H1 (cell line): Measurements from ENCODE around the gene AAK1. TPM values are rescaled to one million over a fixed set of nuclear protein-coding genes. Genes with fewer than 3 reads are reported as not detected.

Experiments used
- CTCF ChIA-PET: fragments of 300-600 bp; sonication (Branson Sonifier 250); formaldehyde crosslinking; loops from one replicate; lab custom pipeline; 2021; ENCODE audit not compliant: partially characterized antibody; lab: Charles Lee
- POLR2A ChIA-PET: fragments of 300-600 bp; sonication (Branson Sonifier 250); formaldehyde crosslinking; loops from one replicate; lab custom pipeline; 2021; ENCODE audit warnings: inconsistent platforms; ENCODE audit not compliant: partially characterized antibody; lab: Charles Lee
- DNase-seq, 2 experiments: peaks; one replicate each; pipeline versions ENCODE4 v3.0.0 to v3.0.0-alpha.2; 2010 to 2022; ENCODE audit warnings: low spot score in 2 of 2, low read depth in 1 of 2, mixed read lengths in 1 of 2
- FAIRE-seq: peaks from 2 replicates; lab custom pipeline; 2011; peaks lifted over from hg19 to GRCh38; lab: Jason Lieb, UNC
- H2AFZ ChIP-seq: 2 replicates; pipeline ENCODE4 v1.8.1; 2012; ENCODE audit warnings: low read length, inconsistent platforms
- H2AK5ac ChIP-seq: 2 replicates; pipeline ENCODE4 v1.6.1; 2013; ENCODE audit warnings: low read depth, low read length
- H2BK120ac ChIP-seq: replicated peaks from 2 replicates; pipeline ENCODE3; 2013; ENCODE audit warnings: low read depth, low read length, inconsistent platforms
- H2BK12ac ChIP-seq: 2 replicates; pipeline ENCODE4 v1.6.1; 2013; ENCODE audit warnings: low read depth, low read length
- H2BK15ac ChIP-seq: 2 replicates; pipeline ENCODE4 v1.6.1; 2013; ENCODE audit warnings: low read length
- H2BK20ac ChIP-seq: 2 replicates; pipeline ENCODE4 v1.6.1; 2013; ENCODE audit warnings: low read length
- H2BK5ac ChIP-seq: 2 replicates; pipeline ENCODE4 v1.6.1; 2013; ENCODE audit warnings: low read depth, low read length
- H3K14ac ChIP-seq: 2 replicates; pipeline ENCODE4 v1.6.1; 2013; ENCODE audit warnings: inconsistent platforms; ENCODE audit not compliant: insufficient read length
- H3K18ac ChIP-seq: 2 replicates; pipeline ENCODE4 v1.6.1; 2013; ENCODE audit warnings: low read length; ENCODE audit errors: extremely low read depth
- H3K23ac ChIP-seq: 2 replicates; pipeline ENCODE4 v1.6.1; 2013; ENCODE audit warnings: inconsistent platforms; ENCODE audit not compliant: insufficient read length
- H3K23me2 ChIP-seq: 2 replicates; pipeline ENCODE4 v1.6.1; 2013; ENCODE audit warnings: low read depth, low read length
- H3K27ac ChIP-seq: 2 replicates; pipeline ENCODE4 v1.6.1; 2011; ENCODE audit warnings: low read depth, low read length, inconsistent platforms
- H3K27me3 ChIP-seq, 4 experiments: replicated peaks in 1 of 4; 1 replicate in 1 of 4; 2 replicates in 3 of 4; pipeline versions ENCODE4 v1.6.1 to v1.8.1; 2011 to 2013; ENCODE audit warnings: low read length in 3 of 4, mild to moderate bottlenecking in 3 of 4, inconsistent platforms in 2 of 4, mixed read lengths in 2 of 4, moderate library complexity in 1 of 4; ENCODE audit not compliant: control insufficient read depth in 3 of 4, insufficient read depth in 3 of 4; ENCODE audit errors: extremely low read depth in 1 of 4
- H3K36me3 ChIP-seq, 4 experiments: 2 replicates each; pipeline versions ENCODE4 v1.6.1 to v1.8.1; 2011 to 2013; ENCODE audit warnings: mild to moderate bottlenecking in 4 of 4, low read length in 3 of 4, moderate library complexity in 2 of 4, control low read depth in 1 of 4, inconsistent platforms in 1 of 4; ENCODE audit not compliant: insufficient read depth in 4 of 4, control insufficient read depth in 2 of 4
- H3K4ac ChIP-seq: replicated peaks from 2 replicates; pipeline ENCODE3; 2013; ENCODE audit warnings: low read length, low read depth, mixed read lengths, inconsistent platforms; ENCODE audit not compliant: insufficient read length
- H3K4me1 ChIP-seq, 4 experiments: replicated peaks in 1 of 4; 1 replicate in 1 of 4; 2 replicates in 3 of 4; pipeline versions ENCODE4 v1.6.1 to v1.8.1; 2011 to 2013; ENCODE audit warnings: low read length in 3 of 4, inconsistent platforms in 2 of 4, mixed read lengths in 1 of 4; ENCODE audit not compliant: insufficient read depth in 4 of 4, control insufficient read depth in 3 of 4
- H3K4me2 ChIP-seq, 2 experiments: 2 replicates each; pipeline versions ENCODE4 v1.6.1 to v1.8.1; 2011 to 2013; ENCODE audit warnings: low read depth in 2 of 2, low read length in 2 of 2, control low read depth in 1 of 2, inconsistent platforms in 1 of 2, mild to moderate bottlenecking in 1 of 2; ENCODE audit not compliant: insufficient read depth in 1 of 2
- H3K4me3 ChIP-seq, 4 experiments: fragments of 200-600, 300-600 bp in 1 of 4; sonication (generic), shearing (Covaris generic), sonication (Bioruptor Twin) in 1 of 4; 2 replicates each; pipeline versions ENCODE4 v1.5.1 to v1.8.1; 2011 to 2016; ENCODE audit warnings: low read length in 4 of 4, low read depth in 3 of 4, control low read depth in 2 of 4, inconsistent platforms in 2 of 4, mild to moderate bottlenecking in 2 of 4, mixed read lengths in 1 of 4, moderate library complexity in 1 of 4; ENCODE audit not compliant: insufficient read depth in 2 of 4; ENCODE audit errors: extremely low read depth in 1 of 4
- H3K56ac ChIP-seq: replicated peaks from 2 replicates; pipeline ENCODE3; 2013; ENCODE audit warnings: low read depth, mild to moderate bottlenecking, mixed read lengths, low read length, inconsistent platforms; ENCODE audit not compliant: insufficient read length
- H3K79me1 ChIP-seq: 2 replicates; pipeline ENCODE4 v1.6.1; 2013; ENCODE audit warnings: low read depth, low read length, control low read depth
- H3K79me2 ChIP-seq, 2 experiments: 2 replicates each; pipeline versions ENCODE4 v1.6.1 to v1.8.1; 2012 to 2013; ENCODE audit warnings: low read length in 2 of 2, mild to moderate bottlenecking in 2 of 2, inconsistent platforms in 1 of 2; ENCODE audit not compliant: insufficient read depth in 2 of 2, control insufficient read depth in 1 of 2
- H3K9ac ChIP-seq, 4 experiments: replicated peaks in 1 of 4; 1 replicate in 1 of 4; 2 replicates in 3 of 4; pipeline versions ENCODE4 v1.6.1 to v1.8.1; 2011 to 2013; ENCODE audit warnings: low read depth in 3 of 4, low read length in 3 of 4, control low read depth in 2 of 4, mild to moderate bottlenecking in 2 of 4, moderate library complexity in 2 of 4, inconsistent platforms in 1 of 4; ENCODE audit errors: extremely low read depth in 1 of 4
- H3K9me3 ChIP-seq, 2 experiments: 2 replicates each; pipeline versions ENCODE4 v1.6.1 to v1.8.1; 2012 to 2013; ENCODE audit warnings: mild to moderate bottlenecking in 2 of 2, moderate library complexity in 2 of 2, control low read depth in 1 of 2, inconsistent platforms in 1 of 2, low read depth in 1 of 2, low read length in 1 of 2, mixed read lengths in 1 of 2; ENCODE audit not compliant: insufficient read depth in 2 of 2
- H4K20me1 ChIP-seq, 2 experiments: replicated peaks in 1 of 2; 2 replicates each; pipeline versions ENCODE3 to v1.8.1; 2011 to 2013; ENCODE audit warnings: inconsistent platforms in 2 of 2, low read length in 2 of 2, mild to moderate bottlenecking in 1 of 2; ENCODE audit not compliant: insufficient read depth in 2 of 2, control insufficient read depth in 1 of 2
- H4K5ac ChIP-seq: 2 replicates; pipeline ENCODE4 v1.6.1; 2013; ENCODE audit warnings: low read length, low read depth, mixed read lengths, inconsistent platforms; ENCODE audit not compliant: insufficient read length
- H4K8ac ChIP-seq: 2 replicates; pipeline ENCODE4 v1.8.0; 2013; ENCODE audit warnings: mild to moderate bottlenecking, moderate library complexity, low read length, inconsistent platforms; ENCODE audit not compliant: insufficient read depth; ENCODE audit errors: extremely low read depth
- H4K91ac ChIP-seq: replicated peaks from 2 replicates; pipeline ENCODE3; 2013; ENCODE audit warnings: low read length, mixed read lengths, inconsistent platforms; ENCODE audit not compliant: insufficient read length
- CREB1 ChIP-seq: IDR thresholded peaks from 2 replicates; pipeline ENCODE4 v1.6.1; 2012; ENCODE audit warnings: inconsistent platforms
- RFX5 ChIP-seq: IDR thresholded peaks from 2 replicates; pipeline ENCODE4 v1.6.1; 2011; ENCODE audit warnings: low read depth, low read length, improper control_type of control experiment, borderline replicate concordance
- WGBS, 2 experiments: shearing (Covaris generic) in 1 of 2; methylation state at CpG; one replicate each; pipeline versions ENCODE4 v1.1.6 to v1.1.7; 2013 to 2015; ENCODE audit warnings: low lambda C conversion rate in 2 of 2, mixed read lengths in 2 of 2, inconsistent platforms in 1 of 2, low coverage in 1 of 2, missing lambda C conversion rate in 1 of 2; ENCODE audit not compliant: insufficient replicate concordance in 2 of 2, insufficient coverage in 1 of 2, insufficient read length in 1 of 2; ENCODE audit errors: extremely low coverage in 1 of 2, missing lambda C conversion rate in 1 of 2; 5-methylcytosine and 5-hydroxymethylcytosine counted together
- polyA plus RNA-seq, 7 experiments: library from polyadenylated mRNA; depleted of rRNA in 3 of 7; stranded (reverse) in 5 of 7; unstranded in 2 of 7; fragments of >200 nt in 5 of 7; fragments of 200-250 nt in 2 of 7; gene quantifications; 1 replicate in 5 of 7; 2 replicates in 1 of 7; 4 replicates in 1 of 7; pipeline versions ENCODE4 v1.2.1 to v1.2.3, GENCODE V29; 2011 to 2013; ENCODE audit warnings: missing spikeins in 2 of 7, mixed read lengths in 2 of 7
- total RNA-seq: library from RNA; stranded (reverse); fragmentation: NEBNext Ultra II Directional; extraction: Animal tissue kit (Norgen Biotek cat#: 25700); gene quantifications from 2 replicates; pipeline ENCODE4 v1.2.1, GENCODE V29; 2021

AAK1 gene
- total and polyA plus RNA-seq, 2 of the 8 experiments (the other 6 are each of a cell fraction or from before 2014, with no cell fraction given) = 10.0 to 40.5 TPM

DNA sequence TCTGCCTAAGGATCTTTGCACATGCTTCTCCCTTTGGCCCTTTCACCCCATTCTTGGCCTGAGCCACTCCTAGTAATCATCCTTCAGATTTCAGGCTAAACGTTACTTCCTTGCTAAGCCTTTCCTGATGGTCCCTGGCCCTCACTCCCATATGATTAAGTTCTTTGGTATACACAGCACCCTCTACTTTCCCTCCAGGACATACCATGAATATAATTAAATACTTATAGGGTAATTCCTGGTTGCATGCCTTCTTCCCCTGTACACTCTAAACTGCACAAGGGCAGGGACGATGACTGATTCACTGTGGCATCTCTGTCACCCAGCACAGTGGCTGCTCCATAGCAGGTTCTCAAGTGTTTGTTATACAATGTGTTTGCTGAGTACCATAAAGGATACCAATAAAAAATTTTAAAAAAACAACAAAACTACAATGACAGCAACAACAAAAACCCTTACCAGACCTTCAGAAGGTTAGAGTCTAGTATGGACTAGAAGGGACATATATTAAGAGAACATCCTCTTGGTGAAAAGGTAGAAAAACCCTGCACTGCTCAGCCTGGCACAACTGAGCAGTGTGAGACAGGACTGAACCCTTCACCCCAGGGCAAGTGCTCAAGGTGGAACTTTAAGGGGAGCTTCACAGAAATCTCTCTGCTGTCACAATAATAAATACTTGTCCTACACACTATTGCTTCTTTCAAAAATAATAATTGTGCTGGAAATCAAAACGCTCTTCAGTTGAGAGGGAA lies 76.2 kb downstream of the AAK1 start:
- H3K79me2 ChIP-seq = peaks cover 0 to 10% of the 10 kb centered on the region in 2 experiments; a peak in 1 of 4 replicates
- H4K8ac ChIP-seq = no peak overlapping the region
- H3K27me3 ChIP-seq = no peaks in the 10 kb centered on the region
- H3K27ac ChIP-seq = no peak overlapping the region
- WGBS, 2 experiments = 79% methylated on average over 3 of the region's 3 CpGs; no CpG with 5 or more reads in 1 of the 2 experiments
- no peak overlapping the region for H3K18ac ChIP-seq
- no peak overlapping the region for H2BK20ac ChIP-seq
- H2BK120ac ChIP-seq = no peak overlapping the region
- no peaks in the 10 kb centered on the region for H3K4me1 ChIP-seq
- H3K4ac ChIP-seq = no peak overlapping the region
- no peak overlapping the region for H3K4me2 ChIP-seq
- no peak overlapping the region for H2AFZ ChIP-seq
- H3K9me3 ChIP-seq = no peaks in the 10 kb centered on the region
- no peaks in the 10 kb centered on the region for H4K20me1 ChIP-seq
- no peak overlapping the region for H3K14ac ChIP-seq
- H3K79me1 ChIP-seq = peaks cover 2% of the 10 kb centered on the region; the same call in 1 of the 2 replicates
- CTCF ChIA-PET = interaction anchor here (0.6 to 11.5 kb wide), 11 partner anchors 6 to 251 kb away, joined by 3 to 128 read pairs (median 19); no protein-coding TSS in a partner anchor
- no peak overlapping the region for H4K91ac ChIP-seq
- H3K4me3 ChIP-seq = no peak overlapping the region
- TF ChIP-seq RFX5 (no peak), CREB1 (no peak)
- POLR2A ChIA-PET = no interaction called here
- H2BK5ac ChIP-seq = no peak overlapping the region
- H2BK15ac ChIP-seq = no peak overlapping the region
- no peaks in the 10 kb centered on the region for H3K23me2 ChIP-seq
- H2BK12ac ChIP-seq = no peak overlapping the region
- no peak overlapping the region for H3K23ac ChIP-seq
- no peak for FAIRE-seq
- no peaks in the 10 kb centered on the region for H3K36me3 ChIP-seq
- DNase-seq = no peak
- H3K56ac ChIP-seq = no peak overlapping the region
- no peak overlapping the region for H3K9ac ChIP-seq
- no peak overlapping the region for H4K5ac ChIP-seq
- H2AK5ac ChIP-seq = no peak overlapping the region
